DMS114 treated with DMSO at 0.1 percent for 48 hours (cell line): ENCODE data around the gene OTC.

Source experiments
- DNase-seq: peaks from one replicate; lab custom pipeline; 2025; ENCODE audit not compliant: unreplicated experiment; lab: John Stamatoyannopoulos, UW

Gene OTC

GRCh38 chrX:38352362-38352761 is at the start of gene OTC:
Gene OTC (plus strand): TSS chrX:38352604. CDS start chrX:38352697, 93 bp downstream.
- no peak for DNase-seq

- no peak for DNase-seq
These were observed 48.4 kb upstream of the OTC start for GRCh38 chrX:38304010-38304409.

- DNase-seq = no peak
These were observed 46.4 kb upstream of the OTC start for GRCh38 chrX:38305971-38306370.

GRCh38 chrX:38311743-38312142 is 40.7 kb upstream of the OTC start:
- no peak for DNase-seq

- DNase-seq = no peak
These were observed 40.0 kb upstream of the OTC start for GRCh38 chrX:38312436-38312835.

GRCh38 chrX:38313190-38313589 is 39.2 kb upstream of the OTC start:
- no peak for DNase-seq

GRCh38 chrX:38315186-38315585 is 37.2 kb upstream of the OTC start:
- DNase-seq = no peak

GRCh38 chrX:38318196-38318595 is 34.2 kb upstream of the OTC start:
- no peak for DNase-seq

GRCh38 chrX:38318606-38319005 is 33.8 kb upstream of the OTC start:
- no peak for DNase-seq

GRCh38 chrX:38320819-38321218 is 31.6 kb upstream of the OTC start:
- no peak for DNase-seq

- no peak for DNase-seq
These were observed 26.3 kb upstream of the OTC start for GRCh38 chrX:38326086-38326485.

- DNase-seq = peak; percentile 82
These were observed 25.2 kb upstream of the OTC start, which contains the start of gene RPGR for GRCh38 chrX:38327007-38327774. Gene RPGR (minus strand): TSS chrX:38327509. CDS start chrX:38327367, 142 bp downstream.

GRCh38 chrX:38327775-38328081 is 24.7 kb upstream of the OTC start:
- no peak for DNase-seq

- no peak for DNase-seq
These were observed 19.9 kb upstream of the OTC start for GRCh38 chrX:38332505-38332904.

GRCh38 chrX:38335382-38335781 is 17.0 kb upstream of the OTC start:
- DNase-seq = no peak

- DNase-seq = no peak
These were observed 15.7 kb upstream of the OTC start for GRCh38 chrX:38336538-38337240.

GRCh38 chrX:38341442-38341841 is 11.0 kb upstream of the OTC start:
- DNase-seq = no peak

- no peak for DNase-seq
These were observed 9.3 kb upstream of the OTC start for GRCh38 chrX:38342853-38343778.

GRCh38 chrX:38346150-38346549 is 6.3 kb upstream of the OTC start:
- DNase-seq = no peak

- no peak for DNase-seq
These were observed 5.3 kb upstream of the OTC start for GRCh38 chrX:38347136-38347535.

GRCh38 chrX:38351346-38351745 is 1.1 kb upstream of the OTC start:
- no peak for DNase-seq

GRCh38 chrX:38356401-38356800 is 4.0 kb downstream of the OTC start:
- DNase-seq = no peak
